GM20000 (cell line): Measurements from ENCODE around the gene PTCD1.

Experiments
- DNase-seq: peaks from one replicate; pipeline ENCODE4 v3.0.0; 2012; ENCODE audit warnings: low spot score
- TF ChIP-seq, protein P1 (sequence below): IDR thresholded peaks from 2 replicates; pipeline ENCODE4 v1.5.1; 2012; ENCODE audit warnings: mild to moderate bottlenecking, control low read depth; ENCODE audit errors: extremely low read depth, missing control alignments

The PTCD1 gene

DNA sequence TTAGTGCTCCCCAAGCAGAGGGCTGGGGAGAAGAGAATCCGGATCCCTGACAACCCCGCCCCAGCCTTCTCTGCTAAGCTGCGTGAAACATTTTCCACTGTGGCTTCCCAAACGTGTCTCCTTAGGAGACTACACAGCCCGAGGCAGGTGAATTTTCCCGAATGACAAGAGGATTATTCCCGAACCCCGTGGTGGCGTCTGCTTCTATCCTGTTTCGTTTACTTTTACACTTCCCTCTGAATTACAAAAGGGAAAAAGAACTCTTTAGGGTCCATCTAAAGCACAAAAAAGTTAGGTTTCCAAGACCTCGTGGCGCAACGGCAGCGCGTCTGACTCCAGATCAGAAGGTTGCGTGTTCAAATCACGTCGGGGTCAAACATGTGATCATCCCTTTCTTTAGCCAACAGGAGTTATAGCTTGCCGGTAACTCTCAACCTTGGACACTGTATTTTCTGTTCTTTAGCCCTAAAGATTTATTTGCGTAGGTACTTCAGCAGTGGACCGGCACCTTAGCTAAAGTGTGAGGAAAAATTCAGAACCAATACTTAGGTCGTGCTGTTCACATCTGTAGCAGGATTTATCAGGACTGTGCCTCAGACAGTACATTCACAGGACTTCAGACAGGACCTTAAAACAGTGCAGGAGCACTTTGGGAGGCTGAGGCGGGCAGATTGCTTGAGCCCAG is 30.9 kb upstream of the PTCD1 start:
- DNase-seq, result peak; percentile 9
- TF ChIP-seq, protein P1, sequence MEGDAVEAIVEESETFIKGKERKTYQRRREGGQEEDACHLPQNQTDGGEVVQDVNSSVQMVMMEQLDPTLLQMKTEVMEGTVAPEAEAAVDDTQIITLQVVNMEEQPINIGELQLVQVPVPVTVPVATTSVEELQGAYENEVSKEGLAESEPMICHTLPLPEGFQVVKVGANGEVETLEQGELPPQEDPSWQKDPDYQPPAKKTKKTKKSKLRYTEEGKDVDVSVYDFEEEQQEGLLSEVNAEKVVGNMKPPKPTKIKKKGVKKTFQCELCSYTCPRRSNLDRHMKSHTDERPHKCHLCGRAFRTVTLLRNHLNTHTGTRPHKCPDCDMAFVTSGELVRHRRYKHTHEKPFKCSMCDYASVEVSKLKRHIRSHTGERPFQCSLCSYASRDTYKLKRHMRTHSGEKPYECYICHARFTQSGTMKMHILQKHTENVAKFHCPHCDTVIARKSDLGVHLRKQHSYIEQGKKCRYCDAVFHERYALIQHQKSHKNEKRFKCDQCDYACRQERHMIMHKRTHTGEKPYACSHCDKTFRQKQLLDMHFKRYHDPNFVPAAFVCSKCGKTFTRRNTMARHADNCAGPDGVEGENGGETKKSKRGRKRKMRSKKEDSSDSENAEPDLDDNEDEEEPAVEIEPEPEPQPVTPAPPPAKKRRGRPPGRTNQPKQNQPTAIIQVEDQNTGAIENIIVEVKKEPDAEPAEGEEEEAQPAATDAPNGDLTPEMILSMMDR, result no peak

DNA sequence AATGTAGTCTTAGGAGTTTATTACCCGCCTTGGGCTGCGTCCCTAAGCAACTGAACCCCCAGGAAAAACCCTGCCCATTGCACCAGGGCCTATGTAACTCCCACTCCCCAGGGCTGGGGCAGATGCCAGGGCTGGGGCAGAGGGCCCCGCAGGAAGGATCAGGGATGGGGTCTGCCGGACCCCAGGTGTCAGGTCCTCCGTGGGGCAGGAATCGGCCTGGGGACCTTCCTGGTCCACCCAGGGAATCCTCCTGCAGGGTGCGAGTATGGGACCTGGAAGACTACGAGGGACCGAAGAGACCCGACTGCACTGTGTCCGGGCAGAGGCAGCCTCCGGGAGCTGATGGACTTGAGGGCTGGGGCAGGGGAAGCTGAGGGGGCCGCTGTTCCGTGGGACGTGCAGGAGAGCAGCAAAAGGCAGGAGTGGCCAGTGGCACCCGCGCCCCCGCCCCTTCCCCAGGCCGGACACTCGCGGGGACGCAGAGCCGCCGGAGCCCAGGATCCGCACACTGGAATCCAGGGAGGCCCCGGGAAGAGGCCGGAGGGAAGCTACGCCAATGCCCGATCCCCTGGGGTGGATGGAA is 29.8 kb upstream of the PTCD1 start:
- TF ChIP-seq, protein P1, result no peak
- DNase-seq, result no peak

DNA sequence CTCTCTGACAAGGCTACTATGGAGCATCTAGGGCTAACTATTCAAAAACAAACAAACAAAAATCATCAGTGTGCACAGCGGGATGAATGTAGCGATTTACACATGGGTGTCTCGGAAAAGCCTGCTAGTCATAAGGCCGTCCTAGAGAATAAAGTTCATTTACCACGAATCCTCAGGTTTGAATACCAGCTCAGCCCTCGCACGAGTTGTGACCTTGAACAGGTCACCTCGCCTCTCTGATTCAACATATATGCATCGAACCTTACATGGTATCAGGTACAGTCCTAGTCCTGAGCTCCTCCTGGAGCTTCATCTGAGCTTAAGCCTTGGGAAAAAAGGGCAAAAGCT is 26.8 kb upstream of the PTCD1 start:
- TF ChIP-seq, protein P1, result no peak
- DNase-seq, result no peak

DNA sequence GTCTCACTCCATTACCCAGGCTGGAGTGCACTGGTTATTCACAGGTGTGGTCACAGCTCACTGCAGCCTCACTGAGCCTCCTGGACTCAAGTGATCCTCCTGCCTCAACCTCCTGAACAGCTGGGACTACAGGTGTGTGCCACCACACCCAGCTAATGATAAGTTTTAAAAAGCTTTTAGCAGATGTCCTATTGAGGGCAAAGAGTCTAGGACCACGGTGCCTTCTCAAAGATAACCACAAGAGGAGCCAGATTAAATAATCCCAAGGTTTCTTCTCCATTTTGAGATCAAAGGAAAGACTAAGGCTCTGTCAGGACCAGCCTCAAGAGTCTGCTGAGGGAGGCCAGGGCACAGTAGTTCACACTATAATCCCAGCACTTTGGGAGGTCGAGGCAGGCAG is 22.6 kb upstream of the PTCD1 start:
- TF ChIP-seq, protein P1, result no peak
- no peak for DNase-seq

DNA sequence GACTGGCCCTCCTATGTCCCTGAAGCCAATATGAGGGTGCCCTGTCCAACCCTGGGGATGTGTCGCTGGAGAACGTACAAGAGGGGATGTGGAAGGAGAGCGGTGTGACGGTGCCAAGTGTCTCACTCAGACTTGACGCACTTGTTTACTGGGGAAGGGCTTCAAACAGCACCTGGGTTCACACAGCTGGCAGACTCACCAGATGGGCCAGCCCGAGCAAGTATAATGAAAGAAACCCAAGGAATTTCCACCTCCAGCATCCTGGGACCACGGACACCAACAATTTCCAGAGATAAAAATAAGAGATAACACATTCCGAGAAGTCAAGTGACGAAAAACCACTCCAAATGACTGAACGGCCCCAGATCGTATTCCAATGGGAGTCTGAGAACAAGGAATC is 22.1 kb upstream of the PTCD1 start:
- DNase-seq, result no peak
- TF ChIP-seq, protein P1, result no peak

DNA sequence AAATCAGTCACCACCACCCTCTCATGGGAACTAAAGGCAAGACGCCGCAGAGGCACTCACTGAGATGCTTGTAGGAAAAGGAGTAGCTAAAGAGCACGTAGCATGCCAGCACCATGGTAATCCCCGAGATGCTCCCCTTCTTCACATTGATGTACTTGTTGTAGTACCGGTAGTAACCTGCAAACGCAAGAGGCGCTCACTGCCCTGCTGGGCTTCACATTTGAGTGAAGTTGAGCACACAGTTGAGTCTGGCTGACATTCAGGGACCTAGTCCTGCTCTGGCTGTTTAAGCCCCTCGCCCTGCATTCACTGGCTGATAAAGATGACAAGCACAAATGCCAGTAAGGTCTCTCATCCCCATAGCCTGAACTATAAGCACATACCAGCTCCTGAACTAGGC is 20.5 kb upstream of the PTCD1 start:
- TF ChIP-seq, protein P1, result peak; percentile 27
- DNase-seq, result no peak

DNA sequence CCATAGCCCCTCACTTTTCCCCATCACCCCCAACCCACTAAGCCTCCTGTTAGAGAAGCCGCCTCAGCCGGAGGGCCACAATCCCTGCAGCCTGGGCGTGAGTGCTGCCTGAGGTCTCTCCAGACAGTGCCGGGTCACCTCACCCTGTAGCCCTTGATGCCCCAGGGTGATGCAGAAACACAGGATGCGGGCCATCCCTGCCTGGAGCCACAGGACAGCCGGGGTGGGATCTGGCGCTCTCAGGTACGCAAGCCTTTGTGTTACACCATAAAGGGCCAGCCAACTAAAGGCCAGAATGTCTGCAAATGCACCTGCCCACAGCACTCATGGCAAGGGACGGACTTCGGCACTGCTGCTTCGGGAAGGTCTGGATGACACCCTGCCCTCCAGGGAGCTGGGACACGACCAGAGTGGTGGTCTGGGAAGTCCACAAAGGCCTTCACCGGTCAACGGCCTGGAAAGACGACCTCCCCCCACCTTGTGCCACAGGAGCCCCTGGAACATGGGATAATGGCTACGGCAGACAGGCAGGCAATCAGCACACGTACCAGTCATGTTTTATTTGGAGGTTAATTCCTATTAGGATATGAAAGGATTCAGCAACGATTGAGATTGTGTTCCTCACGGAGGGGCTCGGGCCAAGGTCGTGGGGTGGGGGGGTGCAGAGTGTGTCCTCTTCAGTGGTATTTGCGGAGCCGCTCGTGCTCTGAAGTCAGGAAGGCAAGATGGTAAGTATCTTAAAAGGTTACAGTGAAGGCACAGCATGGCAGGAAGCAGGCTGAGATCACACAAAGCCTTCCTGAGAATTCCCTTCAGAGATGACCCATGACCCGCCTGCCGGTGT is 19.3 kb upstream of the PTCD1 start:
- no peak for DNase-seq
- TF ChIP-seq, protein P1, result no peak
